A204.1 (cell line): ENCODE measurements around the gene GAL.

Experiments
- FAIRE-seq: peaks from 2 replicates; lab custom pipeline; 2012; peaks lifted over from hg19 to GRCh38; lab: Jason Lieb, UNC

GAL gene

GRCh38 chr11:68710409-68710808 is 26.1 kb downstream of the GAL start:
- no peak for FAIRE-seq

- no peak for FAIRE-seq
Observed at GRCh38 chr11:68711114-68711513, 26.8 kb downstream of the GAL start.

- FAIRE-seq, result no peak
Observed at GRCh38 chr11:68714060-68714856, 29.9 kb downstream of the GAL start.

- FAIRE-seq, result no peak
Observed at GRCh38 chr11:68715456-68716122, 31.2 kb downstream of the GAL start.

- FAIRE-seq, result no peak
Observed at GRCh38 chr11:68721075-68721474, 36.7 kb downstream of the GAL start.

- no peak for FAIRE-seq
Observed at GRCh38 chr11:68722143-68722542, 37.8 kb downstream of the GAL start.

- FAIRE-seq, result no peak
Observed at GRCh38 chr11:68724293-68724692, 39.9 kb downstream of the GAL start.

GRCh38 chr11:68727783-68728182 is 43.4 kb downstream of the GAL start:
- no peak for FAIRE-seq

GRCh38 chr11:68734111-68734510 is 49.8 kb downstream of the GAL start:
- FAIRE-seq, result no peak

- no peak for FAIRE-seq
Observed at GRCh38 chr11:68735125-68735524, 50.8 kb downstream of the GAL start.

GRCh38 chr11:68735646-68736045 is 51.3 kb downstream of the GAL start:
- FAIRE-seq, result no peak
